ENCODE measurements around the gene TNFRSF6B.

TNFRSF6B gene

DNA sequence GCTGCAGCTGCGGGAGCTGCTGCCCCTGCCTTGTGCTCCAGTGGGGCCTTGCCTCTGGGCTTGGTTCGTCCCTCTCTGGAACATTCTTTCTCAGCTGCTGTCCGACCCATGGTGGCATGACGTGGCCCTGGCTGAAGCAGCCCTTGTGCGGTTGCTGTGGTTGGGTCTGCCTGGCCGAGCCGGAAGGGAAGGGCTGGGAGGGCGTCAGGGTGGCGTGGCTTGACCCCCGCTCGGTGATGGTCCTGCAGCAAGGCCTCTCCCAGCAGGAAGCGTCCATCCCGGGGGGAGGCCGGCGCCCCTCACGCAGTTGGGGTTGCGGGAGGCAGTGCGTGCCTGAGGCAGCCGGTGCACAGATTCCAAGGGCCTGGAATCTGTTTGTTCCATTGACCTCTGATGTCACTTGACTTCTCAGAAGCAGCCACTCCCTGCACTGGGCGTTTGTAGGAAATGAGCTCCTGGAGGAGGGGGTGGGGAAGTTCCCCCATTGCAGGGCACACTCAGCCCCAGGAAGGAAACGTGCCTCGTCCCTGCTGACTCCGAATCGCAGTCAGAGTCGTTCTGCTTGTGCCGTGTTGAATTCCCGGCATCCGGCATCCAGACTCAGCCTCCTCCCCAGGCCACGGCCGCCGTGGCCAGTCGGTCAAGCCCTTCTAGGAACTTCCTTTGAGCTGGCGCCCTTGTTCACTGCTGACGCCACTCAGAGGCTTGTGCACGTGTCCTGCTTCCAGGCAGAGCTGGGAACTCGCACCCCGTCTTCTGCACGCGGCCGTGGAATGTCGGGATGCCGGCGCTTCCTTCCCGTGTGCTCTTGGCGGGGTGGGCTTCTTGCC is 9.7 kb upstream of the TNFRSF6B start:
- DNase-seq = peak; percentile 78

- DNase-seq = no peak
Measured at GRCh38 chr20:63687419-63688178, 8.9 kb upstream of the TNFRSF6B start.

GRCh38 chr20:63688228-63689045 is 8.0 kb upstream of the TNFRSF6B start:
- no peak for DNase-seq

DNA sequence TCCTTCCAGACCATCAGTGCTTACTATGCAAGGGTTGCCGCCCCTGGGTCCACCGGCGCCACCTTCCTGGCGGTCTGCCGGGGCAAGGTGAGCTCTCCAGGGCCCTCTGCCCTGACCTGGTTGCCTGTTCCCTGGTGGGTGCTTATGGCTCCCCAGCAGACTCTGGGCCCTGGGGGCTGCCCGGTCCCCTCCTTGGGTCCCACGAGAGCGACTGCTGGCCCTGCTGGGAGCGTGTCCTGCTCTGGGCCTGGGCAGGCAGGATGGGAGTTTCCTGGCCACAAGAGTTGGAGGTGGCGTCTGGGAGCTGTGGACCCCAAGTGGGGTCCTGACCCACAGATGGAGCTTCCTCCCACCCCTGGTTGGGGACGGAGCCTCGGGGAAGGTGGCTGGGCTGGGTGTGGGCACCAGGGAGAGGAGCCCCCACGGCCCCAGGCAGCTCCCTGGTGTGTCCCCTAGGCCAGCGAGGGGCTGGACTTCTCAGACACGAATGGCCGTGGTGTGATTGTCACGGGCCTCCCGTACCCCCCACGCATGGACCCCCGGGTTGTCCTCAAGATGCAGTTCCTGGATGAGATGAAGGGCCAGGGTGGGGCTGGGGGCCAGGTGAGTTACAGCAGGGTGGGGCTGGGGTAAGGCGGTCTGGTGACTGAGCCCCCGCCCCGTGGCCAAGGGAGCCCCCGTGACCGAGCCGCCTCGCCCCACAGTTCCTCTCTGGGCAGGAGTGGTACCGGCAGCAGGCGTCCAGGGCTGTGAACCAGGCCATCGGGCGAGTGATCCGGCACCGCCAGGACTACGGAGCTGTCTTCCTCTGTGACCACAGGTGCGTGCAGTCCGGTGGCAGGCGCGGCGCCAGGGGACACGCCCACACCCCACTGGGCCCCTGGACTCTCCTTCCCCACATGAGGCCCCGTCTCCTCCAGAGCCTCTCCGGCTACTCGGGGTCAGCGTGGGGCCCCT is 7.1 kb upstream of the TNFRSF6B start:
- no peak for DNase-seq

DNA sequence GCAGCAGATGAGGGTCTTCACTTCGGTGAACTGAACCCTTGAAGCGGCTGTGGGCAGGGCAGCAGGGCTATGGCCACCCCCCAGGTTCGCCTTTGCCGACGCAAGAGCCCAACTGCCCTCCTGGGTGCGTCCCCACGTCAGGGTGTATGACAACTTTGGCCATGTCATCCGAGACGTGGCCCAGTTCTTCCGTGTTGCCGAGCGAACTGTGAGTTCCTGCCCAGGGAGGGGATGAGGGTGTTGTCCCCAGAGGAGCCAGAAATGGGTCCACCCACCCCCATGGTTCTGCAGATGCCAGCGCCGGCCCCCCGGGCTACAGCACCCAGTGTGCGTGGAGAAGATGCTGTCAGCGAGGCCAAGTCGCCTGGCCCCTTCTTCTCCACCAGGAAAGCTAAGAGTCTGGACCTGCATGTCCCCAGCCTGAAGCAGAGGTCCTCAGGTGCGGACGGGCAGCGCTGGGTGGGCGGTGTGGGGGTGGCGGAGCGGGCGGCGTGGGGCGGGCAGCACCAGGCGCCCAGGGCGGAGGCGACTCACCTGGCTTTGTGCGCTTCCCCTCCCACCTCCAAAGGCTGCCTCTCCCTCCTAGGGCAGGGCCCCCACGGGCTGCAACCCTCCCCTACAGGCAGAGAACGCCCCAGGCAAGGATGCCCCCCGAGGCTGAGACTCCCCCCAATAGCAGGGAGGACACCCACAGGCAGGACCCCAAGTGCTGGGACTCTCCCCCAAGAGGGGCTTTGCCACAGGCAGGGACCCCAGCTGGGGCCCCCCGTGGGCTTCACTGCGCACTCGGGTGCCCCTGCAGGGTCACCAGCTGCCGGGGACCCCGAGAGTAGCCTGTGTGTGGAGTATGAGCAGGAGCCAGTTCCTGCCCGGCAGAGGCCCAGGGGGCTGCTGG is 6.2 kb upstream of the TNFRSF6B start:
- no peak for DNase-seq

GRCh38 chr20:63690898-63691710 is 5.3 kb upstream of the TNFRSF6B start:
- no peak for DNase-seq

DNA sequence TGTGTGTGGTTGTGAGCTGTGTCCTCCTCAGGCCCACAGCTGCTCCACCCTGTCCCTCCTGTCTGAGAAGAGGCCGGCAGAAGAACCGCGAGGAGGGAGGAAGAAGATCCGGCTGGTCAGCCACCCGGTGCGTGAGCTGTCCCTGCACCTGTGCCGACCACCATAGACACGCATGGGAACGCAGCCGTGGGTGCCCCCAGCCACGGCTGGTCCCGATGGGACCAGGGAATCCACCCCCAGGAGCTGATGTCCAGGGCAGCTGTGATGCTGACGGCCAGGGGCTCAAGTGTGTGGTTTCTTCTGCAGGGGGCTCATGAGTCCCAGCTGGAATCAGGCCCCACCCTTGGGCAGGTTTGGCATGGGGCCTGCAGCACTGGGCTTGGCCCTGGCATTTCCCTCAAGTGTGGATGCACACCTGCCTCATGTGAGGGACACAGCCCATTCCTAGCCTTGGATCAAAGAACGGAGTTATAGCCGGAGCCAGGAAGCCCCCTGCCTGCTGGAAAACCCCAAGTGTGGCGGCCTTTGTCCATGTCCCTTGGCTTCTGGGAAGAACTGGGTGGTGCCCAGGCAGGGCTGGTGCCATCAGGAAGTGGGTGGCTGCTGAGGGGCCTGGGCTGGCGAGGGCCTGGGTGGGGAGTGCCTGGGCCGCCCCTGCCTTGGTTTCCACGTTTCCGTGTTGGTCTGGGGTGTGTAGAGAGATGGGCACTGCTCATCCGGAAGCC is 4.6 kb upstream of the TNFRSF6B start:
- DNase-seq = no peak

- DNase-seq = no peak
Measured at GRCh38 chr20:63692436-63693082, 3.9 kb upstream of the TNFRSF6B start.

DNA sequence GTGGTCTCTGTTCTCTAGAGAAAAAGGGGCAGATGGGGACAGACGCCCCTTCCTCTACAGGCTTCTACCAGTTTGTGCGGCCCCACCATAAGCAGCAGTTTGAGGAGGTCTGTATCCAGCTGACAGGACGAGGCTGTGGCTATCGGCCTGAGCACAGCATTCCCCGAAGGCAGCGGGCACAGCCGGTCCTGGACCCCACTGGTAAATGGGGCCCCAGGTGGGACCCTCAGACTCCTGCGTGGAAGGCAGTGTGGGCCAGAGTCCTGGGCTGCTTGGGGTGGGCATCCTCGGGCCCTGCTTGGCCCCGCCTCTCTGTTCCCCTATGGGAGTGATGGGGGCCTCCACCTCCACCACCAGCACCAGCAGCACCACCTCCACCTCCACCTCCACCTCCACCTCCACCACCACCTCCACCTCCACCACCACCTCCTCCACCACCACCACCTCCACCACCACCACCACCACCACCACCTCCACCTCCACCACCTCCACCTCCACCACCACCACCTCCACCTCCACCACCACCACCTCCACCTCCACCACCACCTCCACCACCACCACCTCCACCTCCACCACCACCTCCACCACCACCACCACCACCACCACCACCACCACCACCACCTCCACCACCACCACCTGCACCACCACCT is 3.2 kb upstream of the TNFRSF6B start:
- DNase-seq = no peak

- DNase-seq = no peak
Measured at GRCh38 chr20:63693733-63694583, 2.5 kb upstream of the TNFRSF6B start.

DNA sequence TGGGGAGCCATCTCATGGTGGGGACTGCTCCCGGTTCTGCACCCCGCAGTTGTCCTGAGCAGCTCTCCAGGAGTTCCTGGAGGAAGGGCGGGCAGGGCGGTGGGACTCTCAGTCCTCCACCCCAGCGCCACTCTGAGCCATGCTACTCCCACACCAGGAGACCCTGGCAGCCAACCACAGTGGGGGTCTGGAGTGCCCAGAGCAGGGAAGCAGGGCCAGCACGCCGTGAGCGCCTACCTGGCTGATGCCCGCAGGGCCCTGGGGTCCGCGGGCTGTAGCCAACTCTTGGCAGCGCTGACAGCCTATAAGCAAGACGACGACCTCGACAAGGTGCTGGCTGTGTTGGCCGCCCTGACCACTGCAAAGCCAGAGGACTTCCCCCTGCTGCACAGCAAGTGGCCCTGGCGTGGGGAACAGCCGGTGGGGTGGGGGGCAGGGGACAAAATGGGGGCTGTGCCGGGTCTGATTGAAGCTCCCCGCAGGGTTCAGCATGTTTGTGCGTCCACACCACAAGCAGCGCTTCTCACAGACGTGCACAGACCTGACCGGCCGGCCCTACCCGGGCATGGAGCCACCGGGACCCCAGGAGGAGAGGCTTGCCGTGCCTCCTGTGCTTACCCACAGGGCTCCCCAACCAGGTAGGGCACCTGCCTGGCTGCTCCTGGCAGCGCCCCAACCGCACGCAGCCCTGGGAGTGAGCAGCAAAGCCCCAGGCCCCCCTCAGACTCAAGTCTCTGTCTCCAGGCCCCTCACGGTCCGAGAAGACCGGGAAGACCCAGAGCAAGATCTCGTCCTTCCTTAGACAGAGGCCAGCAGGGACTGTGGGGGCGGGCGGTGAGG is 1.6 kb upstream of the TNFRSF6B start:
- DNase-seq = no peak

- no peak for DNase-seq
Measured at GRCh38 chr20:63695424-63696305, 787 bp upstream of the TNFRSF6B start.

DNA sequence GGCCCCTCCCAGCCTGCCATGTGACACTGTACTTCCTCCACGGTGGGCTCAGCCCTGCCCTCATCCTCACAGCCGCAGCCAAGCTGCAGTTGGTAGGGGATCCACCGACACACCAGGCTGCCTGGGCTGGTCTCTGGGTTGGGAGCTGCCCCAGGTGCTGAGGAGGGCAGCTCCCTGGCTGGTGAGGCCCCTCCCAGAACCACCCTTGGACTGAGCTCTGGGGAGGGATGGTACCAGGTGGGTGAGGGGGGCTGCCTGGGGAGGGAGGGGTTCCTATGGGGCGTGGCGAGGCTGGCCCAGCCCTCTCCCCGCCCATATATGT is 185 bp upstream of the TNFRSF6B start:
- peak; percentile 85 for DNase-seq

DNA sequence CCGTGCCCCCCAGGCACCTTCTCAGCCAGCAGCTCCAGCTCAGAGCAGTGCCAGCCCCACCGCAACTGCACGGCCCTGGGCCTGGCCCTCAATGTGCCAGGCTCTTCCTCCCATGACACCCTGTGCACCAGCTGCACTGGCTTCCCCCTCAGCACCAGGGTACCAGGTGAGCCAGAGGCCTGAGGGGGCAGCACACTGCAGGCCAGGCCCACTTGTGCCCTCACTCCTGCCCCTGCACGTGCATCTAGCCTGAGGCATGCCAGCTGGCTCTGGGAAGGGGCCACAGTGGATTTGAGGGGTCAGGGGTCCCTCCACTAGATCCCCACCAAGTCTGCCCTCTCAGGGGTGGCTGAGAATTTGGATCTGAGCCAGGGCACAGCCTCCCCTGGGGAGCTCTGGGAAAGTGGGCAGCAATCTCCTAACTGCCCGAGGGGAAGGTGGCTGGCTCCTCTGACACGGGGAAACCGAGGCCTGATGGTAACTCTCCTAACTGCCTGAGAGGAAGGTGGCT is 960 bp downstream of the TNFRSF6B start:
- DNase-seq = no peak

GRCh38 chr20:63697868-63698545 is 1.6 kb downstream of the TNFRSF6B start:
- no peak for DNase-seq

Measured in NCI-H226 (cell line).